A673 (cell line): Measurements from ENCODE around the gene MLH3. TPM values are rescaled to one million over a fixed set of nuclear protein-coding genes. Genes with fewer than 3 reads are reported as not detected.

Experiments used
- BruUV-seq: library from RNA; stranded (reverse); fragments of 400-500 nt; replicated peaks from 2 replicates; lab custom pipeline; 2021; lab: Mats Ljungman, UMichigan
- CTCF ChIA-PET: fragments of 300-600 bp; sonication (Branson Sonifier 250); formaldehyde crosslinking; loops from one replicate; lab custom pipeline; 2022; ENCODE audit warnings: antibody characterized with exemption; lab: Charles Lee
- POLR2A ChIA-PET: fragments of 300-600 bp; sonication (Branson Sonifier 250); formaldehyde crosslinking; loops from one replicate; lab custom pipeline; 2022; ENCODE audit warnings: antibody characterized with exemption; ENCODE audit not compliant: low non-redundant PET; lab: Charles Lee
- DNase-seq: peaks from one replicate; pipeline ENCODE4 v3.0.0-alpha.2; 2015; ENCODE audit warnings: low spot score
- H3K27ac ChIP-seq: fragments of 200-600 bp; sonication (generic); 2 replicates; pipeline ENCODE4 v1.5.1; 2016; ENCODE audit warnings: mixed run types, low read depth, mild to moderate bottlenecking, mixed read lengths, antibody characterized with exemption, low read length; ENCODE audit not compliant: poor library complexity, severe bottlenecking
- H3K27me3 ChIP-seq: fragments of 200-600 bp; sonication (generic); replicated peaks from 2 replicates; pipeline ENCODE4 v1.6.1; 2017; ENCODE audit warnings: mixed run types, low read depth, mild to moderate bottlenecking, mixed read lengths, antibody characterized with exemption, low read length; ENCODE audit not compliant: insufficient read depth, poor library complexity
- H3K36me3 ChIP-seq: fragments of 200-600 bp; sonication (generic); 2 replicates; pipeline ENCODE4 v1.6.1; 2016; ENCODE audit warnings: mixed run types, mild to moderate bottlenecking, mixed read lengths, antibody characterized with exemption, low read length; ENCODE audit not compliant: insufficient read depth, poor library complexity, severe bottlenecking
- H3K4me1 ChIP-seq: fragments of 200-600 bp; sonication (generic); 2 replicates; pipeline ENCODE4 v1.6.1; 2017; ENCODE audit warnings: mixed run types, mild to moderate bottlenecking, mixed read lengths, antibody characterized with exemption, low read length; ENCODE audit not compliant: insufficient read depth, poor library complexity, severe bottlenecking
- H3K4me3 ChIP-seq: fragments of 200-600 bp; sonication (generic); 2 replicates; pipeline ENCODE4 v1.5.1; 2016; ENCODE audit warnings: low read depth, mixed run types, mild to moderate bottlenecking, mixed read lengths, low read length; ENCODE audit not compliant: poor library complexity, severe bottlenecking
- H3K9me3 ChIP-seq: fragments of 200-600 bp; sonication (generic); 2 replicates; pipeline ENCODE4 v1.6.1; 2016; ENCODE audit warnings: mixed run types, low read depth, mild to moderate bottlenecking, mixed read lengths, antibody characterized with exemption, low read length; ENCODE audit not compliant: poor library complexity, severe bottlenecking
- EZH2 ChIP-seq: fragments of 200-600 bp; sonication (generic); IDR thresholded peaks from 2 replicates; pipeline ENCODE4 v1.6.1; 2017; ENCODE audit warnings: borderline replicate concordance, low read depth, mild to moderate bottlenecking, mixed read lengths, antibody characterized with exemption, low read length; ENCODE audit not compliant: poor library complexity, severe bottlenecking
- intact Hi-C: fragments of 100-400 bp; cut with micrococcal nuclease; formaldehyde crosslinking; loops from one replicate; pipeline ENCODE4 v1.10.0; 2022; ENCODE audit not compliant: unreplicated experiment
- total RNA-seq: library from RNA; stranded (reverse); gene quantifications from 2 replicates; pipeline ENCODE4 v1.2.3, GENCODE V29; 2021
- TF ChIP-seq, protein P1 (sequence below): fragments of 300-800, 200-600 bp; sonication (generic); conservative IDR thresholded peaks from 2 replicates; pipeline ENCODE4 v1.5.1; 2017; ENCODE audit warnings: low read depth, mild to moderate bottlenecking, antibody characterized with exemption, low read length, moderate library complexity, mixed read lengths

Gene MLH3
- total RNA-seq, 1 experiment from 2014 or later, result 24.0 TPM

- CTCF ChIA-PET, result no interaction called here
- H3K36me3 ChIP-seq, result peaks cover 3% of the 10 kb centered on the region
- intact Hi-C loops, result no loop called here
- no peaks in the 10 kb centered on the region for H3K9me3 ChIP-seq
- H3K4me3 ChIP-seq, result no peak overlapping the region
- no peak for TF ChIP-seq EZH2
- no peak overlapping the region for H3K27ac ChIP-seq
- no peaks in the 10 kb centered on the region for H3K27me3 ChIP-seq
- BruUV-seq, result no TSS peak
- H3K4me1 ChIP-seq, result peaks cover 22% of the 10 kb centered on the region
- POLR2A ChIA-PET, result no interaction called here
- DNase-seq, result no peak
Measured at GRCh38 chr14:75048101-75048500, 3.2 kb downstream of the MLH3 start.

DNA sequence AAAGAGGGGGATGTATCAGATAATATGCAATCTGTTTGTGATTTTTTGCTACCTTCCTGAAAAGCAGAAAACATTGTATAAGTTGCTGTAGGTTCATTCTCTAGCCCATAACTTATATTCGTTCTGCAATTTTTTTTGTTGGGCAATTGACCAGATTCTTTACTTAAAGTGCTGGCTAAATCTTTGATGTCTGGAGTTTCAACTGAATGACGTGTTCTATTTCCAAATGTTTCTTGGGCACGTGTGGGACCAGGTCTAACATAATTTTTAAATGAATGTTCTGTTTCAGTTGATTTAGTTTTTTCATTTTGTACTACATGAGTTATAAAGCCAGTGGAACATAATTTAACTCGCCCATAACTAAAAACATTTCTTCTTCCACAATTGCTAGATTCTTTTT lies 3.8 kb downstream of the MLH3 start:
- Histone ChIP-seq H3K4me3 (no peak overlapping the region), H3K27ac (no peak overlapping the region), H3K9me3 (no peaks in the 10 kb centered on the region), H3K4me1 (peaks cover 21% of the 10 kb centered on the region), H3K36me3 (peaks cover 3% of the 10 kb centered on the region), H3K27me3 (no peaks in the 10 kb centered on the region)
- no peak for TF ChIP-seq EZH2
- TF ChIP-seq, protein P1, sequence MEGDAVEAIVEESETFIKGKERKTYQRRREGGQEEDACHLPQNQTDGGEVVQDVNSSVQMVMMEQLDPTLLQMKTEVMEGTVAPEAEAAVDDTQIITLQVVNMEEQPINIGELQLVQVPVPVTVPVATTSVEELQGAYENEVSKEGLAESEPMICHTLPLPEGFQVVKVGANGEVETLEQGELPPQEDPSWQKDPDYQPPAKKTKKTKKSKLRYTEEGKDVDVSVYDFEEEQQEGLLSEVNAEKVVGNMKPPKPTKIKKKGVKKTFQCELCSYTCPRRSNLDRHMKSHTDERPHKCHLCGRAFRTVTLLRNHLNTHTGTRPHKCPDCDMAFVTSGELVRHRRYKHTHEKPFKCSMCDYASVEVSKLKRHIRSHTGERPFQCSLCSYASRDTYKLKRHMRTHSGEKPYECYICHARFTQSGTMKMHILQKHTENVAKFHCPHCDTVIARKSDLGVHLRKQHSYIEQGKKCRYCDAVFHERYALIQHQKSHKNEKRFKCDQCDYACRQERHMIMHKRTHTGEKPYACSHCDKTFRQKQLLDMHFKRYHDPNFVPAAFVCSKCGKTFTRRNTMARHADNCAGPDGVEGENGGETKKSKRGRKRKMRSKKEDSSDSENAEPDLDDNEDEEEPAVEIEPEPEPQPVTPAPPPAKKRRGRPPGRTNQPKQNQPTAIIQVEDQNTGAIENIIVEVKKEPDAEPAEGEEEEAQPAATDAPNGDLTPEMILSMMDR, result no peak
- no TSS peak for BruUV-seq
- intact Hi-C loops, result no loop called here
- CTCF ChIA-PET, result no interaction called here
- DNase-seq, result no peak
- POLR2A ChIA-PET, result no interaction called here

GRCh38 chr14:75046899-75047298 lies 4.4 kb downstream of the MLH3 start:
- no TSS peak for BruUV-seq
- no peak for DNase-seq

More at GRCh38 chr14:75046899-75047298, 4.4 kb downstream of the MLH3 start:
- intact Hi-C loops, result no loop called here
- Histone ChIP-seq H3K36me3 (peaks cover 3% of the 10 kb centered on the region), H3K4me1 (peaks cover 28% of the 10 kb centered on the region), H3K9me3 (no peaks in the 10 kb centered on the region), H3K4me3 (no peak overlapping the region), H3K27me3 (no peaks in the 10 kb centered on the region), H3K27ac (no peak overlapping the region)
- POLR2A ChIA-PET, result no interaction called here
- CTCF ChIA-PET, result no interaction called here
- TF ChIP-seq EZH2, result no peak
- TF ChIP-seq, protein P1, result no peak
